Esophagus squamous epithelium (tissue), 5 donors: ENCODE measurements around the gene NGLY1. TPM values are rescaled to one million over a fixed set of nuclear protein-coding genes. Genes with fewer than 3 reads are reported as not detected.
A peak's percentile ranks its signal among the peaks of the same experiment; 100 is the strongest.

Source experiments
- DNase-seq: peaks from one replicate; lab custom pipeline; 2025; lab: John Stamatoyannopoulos, UW
- H3K27ac ChIP-seq, 4 donors: fragments of 200-600 bp; sonication (generic); one replicate each; pipeline ENCODE4 v1.5.1; 2016 to 2019; ENCODE audit warnings: mild to moderate bottlenecking in 1 of 4
- H3K27me3 ChIP-seq, 4 donors: fragments of 200-600 bp; sonication (generic); 1 replicate in 3 of 4; 2 replicates in 1 of 4; pipeline versions ENCODE4 v1.5.1 to v1.6.0; 2017 to 2021; ENCODE audit warnings: antibody characterized with exemption in 1 of 4
- H3K36me3 ChIP-seq, 3 donors: fragments of 200-600 bp; sonication (generic); one replicate each; pipeline ENCODE4 v1.5.1; 2016 to 2019
- H3K4me1 ChIP-seq, 3 donors: fragments of 200-600 bp; sonication (generic); one replicate each; pipeline ENCODE4 v1.5.1; 2017 to 2019
- H3K4me3 ChIP-seq, 4 donors: fragments of 200-600 bp; sonication (generic); 1 replicate in 3 of 4; 2 replicates in 1 of 4; pipeline ENCODE4 v1.5.1; 2016 to 2019; ENCODE audit warnings: mild to moderate bottlenecking in 2 of 4, moderate library complexity in 1 of 4
- H3K9me3 ChIP-seq, 3 donors: fragments of 200-600 bp; sonication (generic); one replicate each; pipeline ENCODE4 v1.5.1; 2016 to 2019
- CTCF ChIP-seq, 6 experiments: fragments of 450-650 bp in 4 of 6; fragments of 200-600 bp in 2 of 6; sonication (generic) in 2 of 6; IDR thresholded peaks; one replicate each; pipeline ENCODE4 v1.5.1; 2016 to 2019; ENCODE audit warnings: antibody characterized with exemption in 6 of 6, mild to moderate bottlenecking in 4 of 6, moderate library complexity in 4 of 6
- POLR2A ChIP-seq, 4 donors: fragments of 450-650 bp; IDR thresholded peaks; one replicate each; pipeline ENCODE4 v1.6.1; 2017; ENCODE audit warnings: antibody characterized with exemption in 4 of 4, mild to moderate bottlenecking in 4 of 4, moderate library complexity in 3 of 4
- WGBS, 2 donors: methylation state at CpG; one replicate each; pipeline ENCODE4 v1.1.5; 2018; 5-methylcytosine and 5-hydroxymethylcytosine counted together
- intact Hi-C: fragments of 100-400 bp; cut with DNase I; formaldehyde crosslinking; loops from one replicate; pipeline ENCODE4 v1.15.0; 2022
- total RNA-seq, 4 donors: library from RNA; depleted of rRNA; stranded (reverse); fragments of >200 nt; gene quantifications; one replicate each; pipeline ENCODE4 v1.1.0, GENCODE V29; 2016
- donor health status: DM: yes; HTN: yes; CAD: no.

The NGLY1 gene
- total RNA-seq, 4 donors from 2014 or later = 21.3 to 33.8 (median 30.1) TPM

DNA sequence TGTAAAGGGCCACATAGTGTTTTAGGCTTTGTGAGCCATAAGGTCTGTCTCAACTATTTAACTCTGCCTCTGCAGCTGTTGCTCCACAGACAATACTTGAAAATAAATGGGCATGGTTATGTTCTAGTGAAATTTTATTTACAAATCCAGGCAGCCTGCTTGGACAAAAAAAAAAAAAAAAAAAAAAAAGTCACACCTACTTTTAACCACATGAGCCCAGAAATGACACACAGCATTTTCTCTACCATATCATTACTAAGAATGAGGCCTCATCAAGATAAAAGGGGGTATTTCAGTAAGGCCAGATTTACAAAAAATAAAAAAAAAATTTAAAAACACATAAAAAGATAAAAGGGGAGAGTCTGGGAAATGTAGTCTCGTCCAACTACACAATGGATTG is 1.7 kb upstream of the NGLY1 start:
- Histone ChIP-seq H3K4me1 (peaks cover 0 to 38% (median 8%) of the 10 kb centered on the region in 3 donors), H3K36me3 (no peaks in the 10 kb centered on the region), H3K27ac (no peak overlapping the region), H3K9me3 (no peaks in the 10 kb centered on the region), H3K27me3 (no peaks in the 10 kb centered on the region), H3K4me3 (no peak overlapping the region)
- TF ChIP-seq CTCF (IDR thresholded peaks at IDR 0.05) (no peak), POLR2A (IDR thresholded peaks at IDR 0.05) (no peak)
- no peak for DNase-seq
- 82 to 97% methylated on average over 1 of the region's 1 CpG for WGBS, 2 donors
- intact Hi-C loops = loop anchor here (5.0 kb wide), 1 partner anchor 123 kb away; the partner anchor contains the start of gene TOP2B

DNA sequence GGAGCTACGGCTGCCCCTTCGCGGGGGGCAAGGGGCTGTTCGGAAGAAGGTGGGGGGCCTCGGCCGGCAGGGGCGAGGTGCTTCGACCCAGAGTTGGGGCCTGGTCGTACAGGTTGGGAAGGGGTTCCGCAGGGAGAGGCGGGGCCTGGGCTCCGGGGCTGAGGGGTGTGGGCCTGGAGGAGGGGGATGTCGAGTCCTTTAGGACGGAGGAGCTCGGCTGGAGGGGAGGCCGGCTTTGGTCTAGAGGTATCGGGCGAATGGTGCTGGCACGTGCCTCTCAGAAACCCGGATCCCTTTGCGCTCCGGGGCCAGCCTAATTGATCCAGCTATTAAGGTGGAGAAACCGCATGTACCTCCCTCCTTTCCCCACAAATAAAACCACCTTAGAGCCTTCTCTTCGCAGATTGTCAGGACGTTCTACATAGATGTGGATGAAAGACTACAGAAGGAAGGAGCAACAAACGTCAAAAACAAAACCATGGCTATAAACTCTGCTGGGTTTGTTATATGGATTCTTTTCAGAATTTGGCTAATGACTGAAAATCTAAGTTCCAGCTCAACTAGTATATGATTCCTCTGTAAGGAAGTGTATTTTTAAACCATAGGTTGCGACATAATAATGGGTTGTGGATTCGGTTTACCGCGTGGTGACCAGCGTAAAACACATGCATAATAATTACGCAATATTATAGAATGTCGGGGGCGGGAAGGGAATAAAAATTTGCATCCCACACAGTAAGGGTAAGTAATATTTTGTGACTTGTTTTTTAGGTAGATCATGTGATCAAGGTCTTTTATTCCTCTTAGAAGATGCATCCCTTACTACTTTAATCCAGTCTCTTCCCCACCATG is 644 bp upstream of the NGLY1 start:
- H3K27ac ChIP-seq = peak overlapping the region; percentile 90 to 95 (median 92)
- TF ChIP-seq CTCF (IDR thresholded peaks at IDR 0.05) = no peak
- TF ChIP-seq POLR2A (IDR thresholded peaks at IDR 0.05) = no peak
- H3K36me3 ChIP-seq = no peaks in the 10 kb centered on the region
- DNase-seq = peak; percentile 24
- no peaks in the 10 kb centered on the region for H3K27me3 ChIP-seq
- H3K4me1 ChIP-seq = peaks cover 0 to 31% (median 8%) of the 10 kb centered on the region in 3 donors
- WGBS, 2 donors = 22 to 33% methylated on average over 14 to 24 of the region's 34 CpGs
- H3K4me3 ChIP-seq = peak overlapping the region; percentile 89 to 98 (median 93)
- intact Hi-C loops = loop anchor here (5.0 kb wide), 1 partner anchor 122 kb away; the partner anchor contains the start of gene TOP2B
- no peaks in the 10 kb centered on the region for H3K9me3 ChIP-seq

DNA sequence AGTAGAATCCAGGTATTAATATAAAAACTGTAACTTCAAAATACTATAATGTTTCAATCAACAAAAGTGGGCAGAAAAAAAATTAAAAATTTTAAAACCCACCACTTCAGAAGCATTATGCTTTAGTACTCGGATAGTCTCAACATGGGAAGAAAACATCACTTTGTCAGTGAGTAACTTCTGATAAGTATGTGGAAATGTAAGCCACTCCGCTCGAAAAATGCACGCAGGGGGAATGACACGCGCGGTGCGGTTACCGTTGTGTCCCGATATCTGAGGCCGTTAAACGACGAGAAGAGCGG is 656 bp downstream of the NGLY1 start:
- intact Hi-C loops = loop anchor here (5.0 kb wide), 1 partner anchor 120 kb away; the partner anchor contains the start of gene TOP2B
- H3K4me1 ChIP-seq = peaks cover 0 to 27% (median 8%) of the 10 kb centered on the region in 3 donors
- no peak for DNase-seq
- peak overlapping the region; percentile 90 to 95 (median 92) for H3K27ac ChIP-seq
- H3K4me3 ChIP-seq = peak overlapping the region; percentile 89 to 98 (median 93)
- H3K27me3 ChIP-seq = no peaks in the 10 kb centered on the region
- no peak for TF ChIP-seq CTCF (IDR thresholded peaks at IDR 0.05)
- H3K9me3 ChIP-seq = no peaks in the 10 kb centered on the region
- WGBS, 2 donors = 0 to 1% methylated on average over 14 of the region's 14 CpGs
- H3K36me3 ChIP-seq = peaks cover 0 to 8% (median 0%) of the 10 kb centered on the region in 3 donors

DNA sequence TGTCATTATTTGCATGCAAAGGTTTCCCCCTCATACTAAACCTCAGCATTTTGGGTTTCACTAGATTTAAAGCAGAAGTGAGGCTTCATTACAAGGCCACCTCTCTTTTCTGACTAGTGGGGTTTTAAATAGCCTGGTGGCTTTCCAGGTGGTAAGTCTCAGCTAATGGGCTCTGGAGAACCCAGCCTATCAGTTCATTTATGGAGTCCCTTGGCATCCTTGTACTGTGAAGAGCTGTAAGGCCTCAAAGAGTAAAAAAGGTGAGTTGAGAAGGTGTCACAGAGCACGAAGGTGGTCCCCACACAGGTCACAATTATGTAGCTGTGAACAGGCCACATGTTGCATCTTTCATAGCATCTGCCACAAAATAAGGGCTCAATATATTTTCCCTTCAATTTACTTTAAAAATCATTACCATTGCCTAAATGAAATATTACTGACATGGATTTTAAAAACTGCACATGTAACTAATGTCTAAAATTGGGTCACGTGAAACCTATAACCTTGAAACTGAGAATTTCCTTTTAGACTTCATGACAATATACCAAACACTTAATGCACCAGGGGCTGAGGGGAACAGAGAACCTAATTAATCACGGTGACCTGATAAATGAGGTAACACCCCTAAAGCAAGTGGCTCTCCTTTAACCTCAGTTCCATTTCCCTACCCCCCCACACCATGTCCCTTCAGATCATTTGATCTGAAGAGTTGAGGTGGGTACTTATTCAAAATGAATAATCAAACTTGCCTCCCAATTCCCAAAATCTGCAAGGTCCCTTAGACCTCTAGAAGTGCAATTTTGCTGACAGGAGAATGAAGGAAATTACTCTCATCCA is 1.3 kb downstream of the NGLY1 start:
- TF ChIP-seq CTCF (IDR thresholded peaks at IDR 0.05) (no peak), POLR2A (IDR thresholded peaks at IDR 0.05) (no peak)
- Histone ChIP-seq H3K27me3 (no peaks in the 10 kb centered on the region), H3K36me3 (peaks cover 0 to 14% (median 0%) of the 10 kb centered on the region in 3 donors), H3K9me3 (no peaks in the 10 kb centered on the region), H3K27ac (peak overlapping the region in 3 of 4 donors; percentile 90 to 95 (median 92)), H3K4me1 (peaks cover 0 to 27% (median 8%) of the 10 kb centered on the region in 3 donors), H3K4me3 (peak overlapping the region; percentile 89 to 98 (median 93))
- no peak for DNase-seq
- 47 to 49% methylated on average over 3 of the region's 3 CpGs for WGBS, 2 donors
- intact Hi-C loops = loop anchor here (5.0 kb wide), 1 partner anchor 120 kb away; the partner anchor contains the start of gene TOP2B
